SK-N-SH treated with all-trans-retinoic acid at 6 μM for 48 hours (cell line): ENCODE data around the gene NFIX.

Experiments
- ARNTL ChIP-seq: fragments of 450-650 bp; formaldehyde crosslinking; IDR thresholded peaks from 2 replicates; pipeline ENCODE4 v1.5.0; 2020; ENCODE audit warnings: low read depth, mild to moderate bottlenecking, moderate library complexity, borderline replicate concordance
- OSR1 ChIP-seq: fragments of 250-450 bp; sonication (Bioruptor Pico); IDR thresholded peaks from 2 replicates; pipeline ENCODE4 v1.8.0; 2022; ENCODE audit warnings: moderate library complexity, mild to moderate bottlenecking, inconsistent platforms
- ZFP30 ChIP-seq: fragments of 450-650 bp; formaldehyde crosslinking; IDR thresholded peaks from 2 replicates; pipeline ENCODE4 v1.5.0; 2022; ENCODE audit warnings: mild to moderate bottlenecking, moderate library complexity

GRCh38 chr19:13097033-13097462, 101.8 kb downstream of the NFIX start:
- TF ChIP-seq ARNTL (CRISPR knock-in tag) (no peak), OSR1 (CRISPR knock-in tag) (no peak), ZFP30 (CRISPR knock-in tag) (no peak)
